ENCODE results near the gene GALNT2. TPM values are rescaled to one million over a fixed set of nuclear protein-coding genes. Genes with fewer than 3 reads are reported as not detected.

GALNT2 gene
- polyA plus RNA-seq, 1 donor: 47.1 TPM

DNA sequence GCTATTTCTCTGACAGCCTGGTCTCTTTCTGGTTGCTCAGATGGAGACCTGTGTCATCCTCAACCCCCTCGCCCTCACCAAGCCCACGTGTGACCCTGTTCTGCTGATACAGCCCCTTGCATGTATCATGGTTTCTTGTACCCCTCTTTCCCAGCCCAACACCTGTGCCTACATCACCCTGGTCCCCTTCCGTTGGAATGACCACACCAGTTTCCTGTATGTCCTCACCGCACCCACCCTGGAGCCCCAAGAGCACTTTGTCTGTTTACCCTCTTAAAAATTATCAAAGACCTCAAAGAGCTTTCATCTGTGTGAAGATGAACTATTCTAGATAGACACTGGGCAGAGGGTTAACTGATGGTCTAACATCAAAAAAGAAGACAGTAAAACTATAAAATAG lies 179.5 kb downstream of the GALNT2 start:
- Histone ChIP-seq H3K36me3 (ENCODE audit: control insufficient read depth, insufficient read depth, low read length) (peaks cover 57% of the 10 kb centered on the region), H3K4me3 (ENCODE audit: low read length) (no peak overlapping the region), H3K27me3 (ENCODE audit: control insufficient read depth, insufficient read depth, low read length) (no peaks in the 10 kb centered on the region), H3K9me3 (ENCODE audit: control insufficient read depth, low read depth, low read length) (no peaks in the 10 kb centered on the region), H3K4me1 (ENCODE audit: control insufficient read depth, insufficient read depth, low read length) (no peaks in the 10 kb centered on the region), H3K27ac (ENCODE audit: low read length) (no peak overlapping the region)
- no peak for DNase-seq
- WGBS (ENCODE audit: insufficient coverage, low lambda C conversion rate): no CpG with 5 or more reads among the region's 4 CpGs

- Histone ChIP-seq H3K27ac (ENCODE audit: low read length) (no peak overlapping the region), H3K27me3 (ENCODE audit: control insufficient read depth, insufficient read depth, low read length) (no peaks in the 10 kb centered on the region), H3K9me3 (ENCODE audit: control insufficient read depth, low read depth, low read length) (no peaks in the 10 kb centered on the region), H3K4me3 (ENCODE audit: low read length) (no peak overlapping the region), H3K4me1 (ENCODE audit: control insufficient read depth, insufficient read depth, low read length) (no peaks in the 10 kb centered on the region), H3K36me3 (ENCODE audit: control insufficient read depth, insufficient read depth, low read length) (peaks cover 61% of the 10 kb centered on the region)
- no peak for DNase-seq
- 100% methylated on average over 1 of the region's 8 CpGs for WGBS (ENCODE audit: insufficient coverage, low lambda C conversion rate)
These were observed 181.2 kb downstream of the GALNT2 start for GRCh38 chr1:230248016-230248888.

DNA sequence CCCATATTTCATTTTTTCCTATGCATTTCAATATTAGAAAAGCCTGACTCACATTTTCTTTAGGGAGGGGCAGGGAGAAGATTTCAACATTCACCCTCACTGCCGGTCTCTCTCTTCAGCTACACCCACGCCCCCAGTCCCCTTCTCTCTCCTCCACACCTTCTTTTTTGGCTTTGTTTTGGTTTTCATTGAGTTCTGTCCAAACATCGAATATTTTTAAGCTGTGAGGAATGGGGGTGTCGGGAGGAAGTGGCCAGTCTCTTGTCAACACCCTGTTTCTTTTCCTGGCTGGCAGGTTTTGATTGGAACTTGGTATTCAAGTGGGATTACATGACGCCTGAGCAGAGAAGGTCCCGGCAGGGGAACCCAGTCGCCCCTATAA lies 181.8 kb downstream of the GALNT2 start:
- Histone ChIP-seq H3K27me3 (ENCODE audit: control insufficient read depth, insufficient read depth, low read length) (no peaks in the 10 kb centered on the region), H3K27ac (ENCODE audit: low read length) (no peak overlapping the region), H3K36me3 (ENCODE audit: control insufficient read depth, insufficient read depth, low read length) (peaks cover 56% of the 10 kb centered on the region), H3K4me1 (ENCODE audit: control insufficient read depth, insufficient read depth, low read length) (no peaks in the 10 kb centered on the region), H3K9me3 (ENCODE audit: control insufficient read depth, low read depth, low read length) (no peaks in the 10 kb centered on the region), H3K4me3 (ENCODE audit: low read length) (no peak overlapping the region)
- WGBS (ENCODE audit: insufficient coverage, low lambda C conversion rate): 87% methylated on average over 2 of the region's 7 CpGs
- DNase-seq: no peak

DNA sequence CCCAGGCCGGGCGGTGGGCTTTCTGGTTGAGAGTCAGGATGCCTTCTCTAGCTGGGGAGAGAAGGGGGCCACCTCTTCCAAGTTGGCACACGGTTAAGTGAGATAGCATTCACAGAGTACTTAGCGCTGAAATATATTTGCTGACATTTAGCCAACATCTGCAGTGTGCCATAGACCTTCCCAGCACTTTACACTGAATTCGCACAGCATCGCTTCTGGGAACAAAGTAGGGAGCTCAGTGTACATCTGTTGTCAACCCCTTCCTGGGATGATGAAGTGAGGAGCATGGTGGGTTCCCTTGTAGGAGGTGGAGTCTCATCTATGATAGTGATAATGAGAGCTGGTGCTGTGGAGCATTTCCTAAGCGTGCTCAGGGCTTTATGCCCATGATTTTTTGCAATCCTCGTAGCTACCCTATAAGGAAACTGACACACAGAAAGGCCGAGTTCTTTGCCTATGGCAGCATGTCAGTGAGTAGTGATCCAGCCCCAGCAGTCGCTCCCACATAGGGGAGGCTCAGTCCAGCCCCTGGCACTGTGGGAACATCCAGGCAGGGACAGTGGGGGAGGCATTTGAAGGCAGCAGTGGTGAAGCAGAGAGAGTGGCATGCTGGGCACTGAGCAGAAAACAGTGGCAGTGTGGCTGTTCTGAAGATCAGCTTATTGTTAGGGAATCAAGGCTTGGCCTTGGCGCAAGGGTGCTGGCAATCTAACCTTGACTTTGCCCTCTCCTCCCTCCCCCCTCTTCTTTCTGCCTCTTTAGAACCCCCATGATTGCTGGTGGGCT lies 182.8 kb downstream of the GALNT2 start:
- no peak for DNase-seq
- H3K36me3 ChIP-seq (ENCODE audit: control insufficient read depth, insufficient read depth, low read length): peaks cover 48% of the 10 kb centered on the region

GRCh38 chr1:230250666-230251065 lies 183.6 kb downstream of the GALNT2 start:
- H3K36me3 ChIP-seq (ENCODE audit: control insufficient read depth, insufficient read depth, low read length): peaks cover 53% of the 10 kb centered on the region
- no CpG with 5 or more reads among the region's 8 CpGs for WGBS (ENCODE audit: insufficient coverage, low lambda C conversion rate)
- H3K9me3 ChIP-seq (ENCODE audit: control insufficient read depth, low read depth, low read length): no peaks in the 10 kb centered on the region
- no peak overlapping the region for H3K27ac ChIP-seq (ENCODE audit: low read length)
- DNase-seq: no peak
- H3K27me3 ChIP-seq (ENCODE audit: control insufficient read depth, insufficient read depth, low read length): no peaks in the 10 kb centered on the region
- no peak overlapping the region for H3K4me3 ChIP-seq (ENCODE audit: low read length)
- H3K4me1 ChIP-seq (ENCODE audit: control insufficient read depth, insufficient read depth, low read length): no peaks in the 10 kb centered on the region

More for the DNA sequence above, 182.8 kb downstream of the GALNT2 start:
- Histone ChIP-seq H3K4me1 (ENCODE audit: control insufficient read depth, insufficient read depth, low read length) (no peaks in the 10 kb centered on the region), H3K27ac (ENCODE audit: low read length) (no peak overlapping the region), H3K4me3 (ENCODE audit: low read length) (no peak overlapping the region), H3K9me3 (ENCODE audit: control insufficient read depth, low read depth, low read length) (no peaks in the 10 kb centered on the region), H3K27me3 (ENCODE audit: control insufficient read depth, insufficient read depth, low read length) (no peaks in the 10 kb centered on the region)
- WGBS (ENCODE audit: insufficient coverage, low lambda C conversion rate): no CpG with 5 or more reads among the region's 11 CpGs

DNA sequence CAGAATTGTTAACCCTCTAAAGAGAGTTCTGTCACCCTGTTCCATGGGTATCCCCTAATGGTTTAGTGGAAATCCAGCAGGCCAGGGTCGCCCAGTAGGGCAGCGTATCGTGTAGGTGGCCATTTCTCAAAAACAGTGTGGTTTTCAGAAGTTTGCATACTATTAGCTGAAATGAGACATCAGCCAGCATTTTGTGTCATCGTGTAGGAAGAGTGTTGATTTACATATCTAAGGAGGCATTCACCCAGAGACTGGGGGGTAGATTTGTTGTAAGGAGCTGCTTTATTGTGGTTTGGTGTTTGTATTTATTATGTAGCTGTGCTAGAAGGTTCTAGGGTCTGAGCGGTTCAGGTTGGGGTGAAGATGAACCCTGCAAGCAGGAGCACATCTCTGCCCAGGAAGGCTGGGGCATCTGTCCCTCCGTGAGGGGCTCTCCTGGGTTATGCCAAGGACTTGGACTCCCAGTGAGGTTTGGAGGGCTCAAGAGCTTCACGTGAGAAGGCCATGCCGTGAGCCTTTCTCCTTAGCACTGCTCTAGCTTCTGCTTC lies 184.7 kb downstream of the GALNT2 start:
- WGBS (ENCODE audit: insufficient coverage, low lambda C conversion rate): no CpG with 5 or more reads among the region's 8 CpGs

GRCh38 chr1:230253150-230253549 lies 186.1 kb downstream of the GALNT2 start:
- WGBS (ENCODE audit: insufficient coverage, low lambda C conversion rate): no CpG with 5 or more reads among the region's 2 CpGs

More for the DNA sequence above, 184.7 kb downstream of the GALNT2 start:
- Histone ChIP-seq H3K4me1 (ENCODE audit: control insufficient read depth, insufficient read depth, low read length) (no peaks in the 10 kb centered on the region), H3K4me3 (ENCODE audit: low read length) (no peak overlapping the region), H3K36me3 (ENCODE audit: control insufficient read depth, insufficient read depth, low read length) (peaks cover 47% of the 10 kb centered on the region), H3K9me3 (ENCODE audit: control insufficient read depth, low read depth, low read length) (no peaks in the 10 kb centered on the region), H3K27me3 (ENCODE audit: control insufficient read depth, insufficient read depth, low read length) (no peaks in the 10 kb centered on the region), H3K27ac (ENCODE audit: low read length) (no peak overlapping the region)
- no peak for DNase-seq

GRCh38 chr1:230254265-230254664 lies 187.2 kb downstream of the GALNT2 start:
- H3K9me3 ChIP-seq (ENCODE audit: control insufficient read depth, low read depth, low read length): no peaks in the 10 kb centered on the region
- H3K27ac ChIP-seq (ENCODE audit: low read length): no peak overlapping the region
- no CpG with 5 or more reads among the region's 4 CpGs for WGBS (ENCODE audit: insufficient coverage, low lambda C conversion rate)

More at GRCh38 chr1:230253150-230253549, 186.1 kb downstream of the GALNT2 start:
- H3K4me3 ChIP-seq (ENCODE audit: low read length): no peak overlapping the region
- H3K9me3 ChIP-seq (ENCODE audit: control insufficient read depth, low read depth, low read length): no peaks in the 10 kb centered on the region
- no peak for DNase-seq
- no peak overlapping the region for H3K27ac ChIP-seq (ENCODE audit: low read length)
- H3K4me1 ChIP-seq (ENCODE audit: control insufficient read depth, insufficient read depth, low read length): no peaks in the 10 kb centered on the region
- no peaks in the 10 kb centered on the region for H3K27me3 ChIP-seq (ENCODE audit: control insufficient read depth, insufficient read depth, low read length)
- peaks cover 40% of the 10 kb centered on the region for H3K36me3 ChIP-seq (ENCODE audit: control insufficient read depth, insufficient read depth, low read length)

DNA sequence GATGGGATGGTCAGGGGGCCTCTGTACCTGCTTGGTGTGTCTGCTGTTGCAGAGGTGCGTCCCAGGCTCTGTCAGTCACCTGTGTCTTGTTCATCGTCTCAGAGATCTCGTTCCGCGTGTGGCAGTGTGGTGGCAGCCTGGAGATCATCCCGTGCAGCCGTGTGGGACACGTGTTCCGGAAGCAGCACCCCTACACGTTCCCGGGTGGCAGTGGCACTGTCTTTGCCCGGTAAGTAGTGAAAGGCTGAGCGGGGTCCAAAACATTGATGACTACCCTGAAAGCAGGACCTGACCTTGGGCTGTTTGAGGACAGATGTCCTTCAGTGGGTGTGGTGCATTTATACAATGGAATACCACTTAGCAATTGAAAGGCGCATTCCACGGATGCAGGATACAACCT lies 188.1 kb downstream of the GALNT2 start:
- no peak overlapping the region for H3K4me3 ChIP-seq (ENCODE audit: low read length)
- no peak overlapping the region for H3K27ac ChIP-seq (ENCODE audit: low read length)
- no peaks in the 10 kb centered on the region for H3K27me3 ChIP-seq (ENCODE audit: control insufficient read depth, insufficient read depth, low read length)
- DNase-seq: no peak
- no peaks in the 10 kb centered on the region for H3K4me1 ChIP-seq (ENCODE audit: control insufficient read depth, insufficient read depth, low read length)
- no CpG with 5 or more reads among the region's 15 CpGs for WGBS (ENCODE audit: insufficient coverage, low lambda C conversion rate)
- peaks cover 27% of the 10 kb centered on the region for H3K36me3 ChIP-seq (ENCODE audit: control insufficient read depth, insufficient read depth, low read length)
- no peaks in the 10 kb centered on the region for H3K9me3 ChIP-seq (ENCODE audit: control insufficient read depth, low read depth, low read length)

More at GRCh38 chr1:230254265-230254664, 187.2 kb downstream of the GALNT2 start:
- no peak overlapping the region for H3K4me3 ChIP-seq (ENCODE audit: low read length)
- H3K27me3 ChIP-seq (ENCODE audit: control insufficient read depth, insufficient read depth, low read length): no peaks in the 10 kb centered on the region
- H3K4me1 ChIP-seq (ENCODE audit: control insufficient read depth, insufficient read depth, low read length): no peaks in the 10 kb centered on the region
- H3K36me3 ChIP-seq (ENCODE audit: control insufficient read depth, insufficient read depth, low read length): peaks cover 33% of the 10 kb centered on the region
- peak in 1 of 2 donors; percentile 37 for DNase-seq

DNA sequence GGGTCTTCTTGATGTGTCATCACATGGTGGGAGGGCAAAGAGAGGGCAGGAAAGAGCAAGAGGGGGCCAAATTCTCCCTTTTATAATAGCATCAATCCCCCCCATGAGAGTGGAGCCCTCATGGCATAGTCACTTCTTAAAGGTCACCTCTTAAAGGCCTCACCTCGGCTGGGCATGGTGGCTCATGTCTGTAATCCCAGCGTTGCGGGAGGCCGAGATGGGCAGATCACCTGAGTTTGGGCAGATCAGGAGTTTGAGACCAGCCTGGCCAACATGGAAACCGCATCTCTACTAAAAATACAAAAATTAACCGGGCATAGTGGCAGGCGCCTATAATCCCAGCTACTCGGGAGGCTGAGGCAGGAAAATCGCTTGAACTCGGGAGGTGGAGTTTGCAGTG lies 189.0 kb downstream of the GALNT2 start:
- peaks cover 21% of the 10 kb centered on the region for H3K36me3 ChIP-seq (ENCODE audit: control insufficient read depth, insufficient read depth, low read length)
- H3K9me3 ChIP-seq (ENCODE audit: control insufficient read depth, low read depth, low read length): no peaks in the 10 kb centered on the region
- no peaks in the 10 kb centered on the region for H3K27me3 ChIP-seq (ENCODE audit: control insufficient read depth, insufficient read depth, low read length)
- DNase-seq: no peak
- no CpG with 5 or more reads among the region's 10 CpGs for WGBS (ENCODE audit: insufficient coverage, low lambda C conversion rate)
- H3K4me3 ChIP-seq (ENCODE audit: low read length): no peak overlapping the region
- H3K4me1 ChIP-seq (ENCODE audit: control insufficient read depth, insufficient read depth, low read length): no peaks in the 10 kb centered on the region
- H3K27ac ChIP-seq (ENCODE audit: low read length): no peak overlapping the region
